Stimulated activated CD4-positive, alpha-beta T cell treated with anti-CD3 and anti-CD28 coated beads, Interleukin-12 subunit alpha, Interleukin-12 subunit beta, amount 100 ng/mL, for 24 hours (primary cell): ENCODE data around the gene GPR156.

Experiments
- DNase-seq, 2 experiments: peaks; one replicate each; pipeline ENCODE4 v3.0.0-alpha.2; 2020; ENCODE audit warnings: low read depth in 2 of 2

Gene GPR156

GRCh38 chr3:120125992-120126391, 159.0 kb downstream of the GPR156 start:
- DNase-seq: no peak

GRCh38 chr3:120119846-120120510, 165.0 kb downstream of the GPR156 start:
- DNase-seq: no peak
